HG02798 (cell line): ENCODE results near the gene FOXF1.

Experiments used
- ATAC-seq: cut with Tn5 transposase; IDR thresholded peaks from one replicate; pipeline ENCODE4 v1.9.1; 2021; ENCODE audit warnings: mild to moderate bottlenecking; ENCODE audit not compliant: unreplicated experiment, poor library complexity

FOXF1 gene

GRCh38 chr16:86503830-86504229 is 6.5 kb upstream of the FOXF1 start:
- ATAC-seq, result no peak

DNA sequence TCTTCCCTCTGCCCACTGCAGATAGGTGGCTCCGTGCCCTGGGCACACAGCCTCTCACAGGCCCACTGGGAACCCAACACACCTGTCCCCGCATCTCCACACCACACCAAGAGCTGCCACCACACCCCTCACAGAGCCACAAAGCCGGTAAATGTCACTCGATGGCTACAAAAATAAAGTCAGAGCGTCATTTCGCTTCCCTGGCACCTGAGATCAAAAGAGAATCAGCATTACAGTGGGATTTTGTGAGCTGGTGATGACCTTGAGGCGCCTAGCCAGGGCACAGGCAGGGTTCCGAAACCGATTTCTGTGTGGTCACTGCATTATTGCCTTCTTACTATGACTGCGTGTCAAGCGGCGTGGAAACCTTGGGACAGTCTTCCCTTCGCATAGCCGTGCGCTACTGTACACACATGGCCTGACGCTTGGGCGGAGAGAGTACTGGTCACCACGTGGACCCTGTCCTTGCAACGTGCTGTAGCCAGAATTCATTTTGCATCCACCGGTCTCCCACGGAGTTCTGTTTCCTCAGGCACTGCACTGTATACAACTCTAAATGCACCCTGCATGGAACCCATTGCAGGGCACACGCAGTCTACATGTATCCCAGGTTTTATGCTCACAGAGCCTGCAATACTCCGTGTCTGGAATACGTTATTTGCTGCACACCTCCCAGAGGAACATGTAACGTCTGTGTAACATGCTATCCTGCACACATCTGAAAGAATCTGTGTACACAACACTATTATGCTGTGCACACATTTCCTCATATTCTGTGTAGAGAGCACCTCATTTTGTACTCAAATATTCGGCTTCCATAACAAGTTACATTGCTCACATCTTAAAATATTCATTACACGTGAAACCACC is 5.8 kb upstream of the FOXF1 start:
- no peak for ATAC-seq

GRCh38 chr16:86505185-86505898 is 5.0 kb upstream of the FOXF1 start:
- ATAC-seq, result no peak

- ATAC-seq, result no peak
Observed at GRCh38 chr16:86505899-86506864, 4.1 kb upstream of the FOXF1 start.

GRCh38 chr16:86507173-86508027 is 2.9 kb upstream of the FOXF1 start:
- no peak for ATAC-seq

DNA sequence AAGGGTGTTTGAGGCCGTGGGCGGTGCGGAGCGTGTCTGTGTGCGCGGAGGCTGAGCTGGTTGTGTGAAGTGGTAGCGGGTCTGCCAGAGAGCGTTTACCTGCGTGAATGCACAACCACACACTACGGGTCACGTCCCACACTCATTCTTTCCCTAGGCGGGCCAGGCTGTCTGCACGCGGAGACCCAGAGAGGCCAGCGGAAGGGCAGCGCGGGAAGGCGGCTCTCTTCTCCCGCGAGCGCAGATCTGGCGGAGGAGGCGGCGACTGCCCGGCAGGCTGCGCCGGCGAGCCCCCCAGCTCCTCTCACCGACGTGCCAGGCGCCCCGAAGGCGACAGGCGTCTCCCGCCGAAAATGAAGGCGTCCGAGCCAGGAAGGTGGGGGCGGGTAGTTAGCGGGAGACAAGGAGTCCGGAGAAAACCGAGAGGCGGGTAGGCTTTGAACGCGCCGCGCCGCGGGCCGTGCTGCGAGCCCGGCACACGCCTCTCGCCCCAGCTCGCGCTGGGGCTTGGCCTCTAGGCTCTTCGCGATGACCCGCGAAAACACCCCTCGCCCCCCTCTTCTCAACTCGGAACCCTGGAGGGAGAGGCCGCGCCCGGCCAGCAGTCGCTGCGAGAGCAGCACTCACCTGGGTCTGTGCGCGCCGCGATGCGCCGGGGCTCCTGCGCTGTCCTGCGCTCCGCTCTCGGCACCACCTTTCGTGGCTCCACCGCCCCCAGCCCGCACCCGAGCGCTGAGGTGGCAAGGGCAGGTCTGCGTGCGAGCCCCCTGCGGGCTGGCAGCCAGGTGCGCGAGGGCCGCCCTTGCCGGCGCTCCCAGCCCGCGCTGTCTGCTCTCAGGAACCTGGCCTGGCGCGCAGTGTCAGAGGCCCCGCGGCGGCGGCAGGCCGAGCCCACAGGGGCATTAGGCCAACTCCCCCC is 2.0 kb upstream of the FOXF1 start:
- no peak for ATAC-seq

DNA sequence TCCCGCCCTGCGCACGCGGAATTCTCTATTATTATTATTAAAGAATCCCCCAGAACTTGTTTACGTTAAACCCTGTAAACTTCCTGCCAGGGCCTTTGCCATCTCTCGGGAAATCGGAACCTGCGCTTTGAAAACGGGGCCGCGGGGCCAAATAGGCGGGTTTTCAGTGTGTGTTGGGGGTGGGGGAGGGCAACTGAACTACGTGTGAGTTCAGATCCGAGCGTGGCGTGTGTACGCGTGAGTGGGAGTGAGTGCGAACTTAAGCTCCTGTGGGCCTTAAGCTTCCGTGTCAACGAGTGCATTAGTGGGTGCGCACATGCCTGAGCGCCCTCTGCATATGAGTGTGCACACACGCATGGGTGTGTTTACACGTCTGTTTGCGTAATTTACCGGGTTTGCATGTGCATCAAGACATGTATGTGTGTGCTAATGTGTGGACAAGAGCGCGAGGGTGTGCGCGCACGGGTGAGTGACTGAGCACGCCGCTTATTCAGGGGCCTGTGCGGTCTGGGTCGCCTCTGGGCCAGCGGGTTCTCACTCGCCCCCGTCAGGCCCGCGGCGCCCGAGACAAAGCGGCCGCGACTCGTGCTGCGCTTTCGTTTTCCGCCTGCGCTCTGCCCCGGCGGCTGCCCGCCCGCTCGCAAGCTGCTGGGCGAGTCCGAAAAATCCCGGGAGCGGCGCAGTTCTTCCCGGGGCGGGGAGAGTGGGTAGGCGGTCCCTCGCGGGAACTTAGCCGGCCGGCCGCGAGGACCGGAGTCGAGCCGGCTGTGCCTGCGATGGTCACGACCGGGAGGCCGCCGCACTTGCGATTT is 1.2 kb upstream of the FOXF1 start:
- no peak for ATAC-seq

DNA sequence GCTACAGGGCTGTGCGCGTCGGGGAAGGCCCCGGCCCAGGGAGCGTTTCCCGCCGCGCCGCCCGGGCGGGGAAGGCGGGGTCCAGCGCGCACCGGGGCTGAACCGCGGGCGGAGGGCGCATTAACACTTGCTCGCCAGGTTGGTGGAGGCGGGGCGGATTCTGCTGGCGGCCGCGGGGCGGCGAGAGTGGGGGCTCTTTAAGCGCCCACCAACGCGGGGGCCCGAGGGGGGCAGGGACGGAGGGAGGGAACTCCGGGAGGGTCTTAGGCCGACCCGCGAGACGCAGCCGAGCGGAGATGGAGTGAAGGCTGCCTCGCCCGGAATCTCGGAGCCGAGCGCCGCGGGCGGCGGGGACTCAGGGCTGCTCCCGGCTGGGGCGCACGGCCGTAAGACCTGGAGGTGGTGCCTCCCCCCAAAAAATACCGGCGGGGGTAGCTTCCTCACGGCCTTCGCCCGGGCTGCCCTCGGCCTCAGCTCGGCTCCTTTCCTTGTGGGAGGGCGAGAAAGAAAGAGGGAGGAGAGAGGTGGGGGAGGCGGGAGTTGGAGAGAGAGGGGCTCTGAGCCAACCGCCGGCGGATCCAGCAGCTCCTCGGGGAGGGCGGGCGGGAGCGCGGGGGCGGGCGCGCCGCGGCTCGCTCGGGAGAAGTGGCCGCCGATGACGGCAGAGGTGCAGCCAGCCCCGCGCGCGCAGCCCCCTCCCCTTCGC is 415 bp upstream of the FOXF1 start:
- no peak for ATAC-seq

DNA sequence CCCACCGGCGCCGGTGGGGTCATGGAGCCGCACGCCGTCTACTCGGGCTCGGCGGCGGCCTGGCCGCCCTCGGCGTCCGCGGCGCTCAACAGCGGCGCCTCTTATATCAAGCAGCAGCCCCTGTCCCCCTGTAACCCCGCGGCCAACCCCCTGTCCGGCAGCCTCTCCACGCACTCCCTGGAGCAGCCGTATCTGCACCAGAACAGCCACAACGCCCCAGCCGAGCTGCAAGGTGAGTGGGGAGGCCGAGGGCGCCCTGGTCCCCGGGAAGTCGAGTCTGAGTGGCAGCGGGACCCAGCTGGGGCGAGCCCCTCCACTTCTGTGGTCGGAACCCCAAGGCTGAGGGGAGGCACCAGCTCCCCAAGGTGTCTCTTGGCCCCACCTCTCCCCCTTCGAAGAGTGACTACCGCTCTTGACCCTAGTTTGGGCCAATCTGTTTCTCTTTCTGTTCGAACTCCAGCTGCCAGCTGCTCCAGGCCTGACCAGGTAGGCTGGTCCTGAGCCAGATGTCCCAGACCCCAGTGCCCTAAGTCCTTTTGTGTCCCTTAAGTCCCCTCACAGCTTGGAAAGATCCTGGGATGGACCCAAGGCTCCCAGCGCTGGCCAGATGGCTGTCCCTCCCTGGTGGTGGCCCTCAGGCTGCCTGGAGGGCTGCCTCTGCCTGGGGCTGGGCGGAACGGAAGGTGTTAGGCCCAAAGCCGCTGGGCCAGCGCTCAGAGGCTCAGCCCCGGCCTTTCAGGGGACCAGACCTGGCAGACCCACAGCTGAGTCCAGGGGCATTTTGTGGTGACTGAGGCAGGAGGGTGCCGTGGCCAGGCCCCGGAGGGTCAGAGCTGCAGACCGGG is 1.2 kb downstream of the FOXF1 start:
- no peak for ATAC-seq

- ATAC-seq, result no peak
Observed at GRCh38 chr16:86512301-86512859, 2.1 kb downstream of the FOXF1 start.

DNA sequence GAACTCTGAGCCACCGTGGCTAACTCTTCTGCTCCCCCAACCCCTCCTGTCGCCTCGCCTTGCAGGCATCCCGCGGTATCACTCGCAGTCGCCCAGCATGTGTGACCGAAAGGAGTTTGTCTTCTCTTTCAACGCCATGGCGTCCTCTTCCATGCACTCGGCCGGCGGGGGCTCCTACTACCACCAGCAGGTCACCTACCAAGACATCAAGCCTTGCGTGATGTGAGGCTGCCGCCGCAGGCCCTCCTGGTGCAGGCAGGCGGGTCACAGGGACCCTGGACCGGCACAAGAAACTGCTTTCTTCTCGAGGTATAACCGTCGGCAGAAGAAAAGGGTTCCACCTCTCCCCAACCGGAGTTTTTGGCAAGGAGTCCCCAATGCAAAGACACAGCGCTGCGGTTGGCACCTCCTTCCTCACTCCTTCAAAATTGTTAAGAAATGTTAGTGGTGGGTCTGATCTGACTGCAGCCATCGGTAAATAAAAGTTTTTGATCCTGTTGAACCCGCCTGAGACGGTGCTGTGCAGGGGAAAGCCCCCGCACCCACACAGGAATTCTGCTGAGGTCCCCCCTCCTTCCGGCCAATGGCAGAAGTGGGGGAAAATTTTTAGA is 2.6 kb downstream of the FOXF1 start:
- no peak for ATAC-seq

GRCh38 chr16:86513471-86514277 is 3.3 kb downstream of the FOXF1 start:
- no peak for ATAC-seq

DNA sequence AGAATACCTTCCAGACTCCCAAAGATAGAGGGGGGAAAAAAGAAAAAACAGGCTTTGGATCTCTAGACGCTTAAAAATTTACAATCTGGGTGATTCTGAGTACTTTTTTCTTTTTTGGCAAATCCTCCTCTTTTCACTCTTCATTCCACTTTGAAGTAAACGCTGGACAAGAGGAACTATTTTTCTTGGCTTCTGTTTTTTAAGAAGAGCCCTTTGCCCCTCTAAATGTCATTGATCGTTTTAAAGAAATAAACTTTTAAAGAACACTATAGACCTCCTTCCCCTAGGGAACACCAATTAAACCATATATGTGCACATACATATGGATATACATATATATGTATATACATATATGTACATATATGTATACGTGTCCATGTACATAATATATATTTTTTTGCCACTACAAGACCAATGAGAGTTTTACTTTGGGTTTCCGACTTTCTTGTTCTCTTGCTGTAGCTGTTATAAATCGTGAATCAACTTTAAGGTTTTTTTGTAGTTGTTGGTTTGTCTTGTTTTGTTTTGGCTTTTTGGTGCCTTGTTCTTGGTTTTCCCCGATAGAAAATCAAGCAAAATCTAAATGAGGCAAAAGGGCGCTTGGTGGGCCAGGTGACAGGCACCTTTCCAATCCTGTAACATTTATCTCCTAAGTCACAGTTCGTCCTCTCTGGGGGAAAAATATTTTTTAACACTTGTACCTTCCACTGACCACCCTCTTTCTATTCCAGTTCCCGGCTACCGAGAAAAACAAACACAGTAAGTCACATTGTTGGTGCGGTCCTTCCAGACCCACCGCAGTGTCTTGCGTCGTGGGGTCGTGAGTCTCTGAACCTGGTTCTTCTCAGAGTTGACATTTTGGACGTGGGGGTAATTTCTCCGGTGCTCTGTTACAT is 4.4 kb downstream of the FOXF1 start:
- ATAC-seq, result no peak

GRCh38 chr16:86515413-86515776 is 5.1 kb downstream of the FOXF1 start:
- no peak for ATAC-seq
